ENCODE measurements around the gene HERPUD1. TPM values are rescaled to one million over a fixed set of nuclear protein-coding genes. Genes with fewer than 3 reads are reported as not detected.

Gene HERPUD1
- total RNA-seq, 1 experiment from 2014 or later, result 28.9 TPM

- no peak overlapping the region for H3K27ac Mint-ChIP-seq
- H3K4me1 ChIP-seq (ENCODE audit: insufficient read depth, low read length), result no peaks in the 10 kb centered on the region
- H3K14ac ChIP-seq (ENCODE audit: insufficient read depth, low read length), result no peak overlapping the region
- H2BK5ac ChIP-seq (ENCODE audit: insufficient read length, low read length), result no peak overlapping the region
- H4K8ac ChIP-seq (replicated peaks; ENCODE audit: insufficient read length, low read depth, low read length), result no peak overlapping the region
- peaks cover 3% of the 10 kb centered on the region for H3K27me3 Mint-ChIP-seq (ENCODE audit: low read depth)
- TF ChIP-seq CTCF (conservative IDR thresholded peaks at IDR 0.05), result no peak
- no peak overlapping the region for H3K27ac ChIP-seq (ENCODE audit: insufficient read length, low read depth, low read length)
- H3K36me3 Mint-ChIP-seq (ENCODE audit: insufficient read depth in 1 of 3, low read depth in 3 of 3), result no peaks in the 10 kb centered on the region
- H3K4me3 Mint-ChIP-seq, result no peak overlapping the region
- no peak overlapping the region for H3K18ac ChIP-seq (ENCODE audit: insufficient read length, low read depth, low read length)
- no peak overlapping the region for H2BK120ac ChIP-seq (ENCODE audit: low read depth, low read length, poor library complexity, severe bottlenecking)
- no peak overlapping the region for H4K91ac ChIP-seq (ENCODE audit: insufficient read length, low read depth, low read length)
- H4K5ac ChIP-seq (ENCODE audit: insufficient read length, low read depth, low read length), result no peak overlapping the region
- H3K4me1 Mint-ChIP-seq, result peaks cover 9 to 23% of the 10 kb centered on the region in 2 experiments
- H3K23me2 ChIP-seq (ENCODE audit: insufficient read length, low read depth, low read length, poor library complexity, severe bottlenecking), result no peaks in the 10 kb centered on the region
- no CpG with 5 or more reads among the region's 4 CpGs for WGBS (ENCODE audit: extremely low coverage, insufficient read length, low lambda C conversion rate)
- H4K20me1 ChIP-seq (ENCODE audit: control insufficient read depth, insufficient read depth, insufficient read length), result no peaks in the 10 kb centered on the region
- no peaks in the 10 kb centered on the region for H3K9me3 ChIP-seq (ENCODE audit: control insufficient read depth, low read depth, low read length)
- no peak for DNase-seq
- no peak overlapping the region for H2BK20ac ChIP-seq (ENCODE audit: low read depth, low read length, poor library complexity, severe bottlenecking)
- H3K4ac ChIP-seq (ENCODE audit: low read depth, low read length), result no peak overlapping the region
- no peak overlapping the region for H2BK12ac ChIP-seq (ENCODE audit: insufficient read length, low read depth, low read length)
- no peak overlapping the region for H3T11ph ChIP-seq (ENCODE audit: low read length)
- H3K9me3 Mint-ChIP-seq, result no peaks in the 10 kb centered on the region
- no peak overlapping the region for H3K23ac ChIP-seq (ENCODE audit: insufficient read length, low read depth, low read length)
- H3K79me2 ChIP-seq (ENCODE audit: insufficient read depth, low read length), result no peaks in the 10 kb centered on the region
- H2AK5ac ChIP-seq (ENCODE audit: insufficient read length, low read length), result no peak overlapping the region
- H3K4me2 ChIP-seq (ENCODE audit: insufficient read depth, insufficient read length, low read length), result no peak overlapping the region
- H3K56ac ChIP-seq (ENCODE audit: insufficient read length, low read depth, low read length), result no peak overlapping the region
- H3K9ac ChIP-seq (ENCODE audit: extremely low read depth, insufficient read length, low read length), result no peak overlapping the region
- H3K27me3 ChIP-seq (ENCODE audit: insufficient read depth, low read length), result no peaks in the 10 kb centered on the region
- no peak overlapping the region for H2BK15ac ChIP-seq (ENCODE audit: low read depth, low read length)
- no peaks in the 10 kb centered on the region for H3K79me1 ChIP-seq (ENCODE audit: insufficient read depth, low read depth, low read length, poor library complexity, severe bottlenecking)
- no peak overlapping the region for H2AFZ ChIP-seq (ENCODE audit: low read length)
Measured at GRCh38 chr16:56980201-56980535, 48.2 kb downstream of the HERPUD1 start.

All from H9 (cell line).